Liver (tissue), 3 donors: Measurements from ENCODE around the gene ZRANB1.

ENCODE experiments used
- FOXA1 ChIP-seq: IDR thresholded peaks from 2 replicates; pipeline ENCODE4 v1.6.1; 2016; ENCODE audit warnings: antibody characterized with exemption
- GABPA ChIP-seq, 2 donors: IDR thresholded peaks in 1 of 2; conservative IDR thresholded peaks in 1 of 2; 2 replicates each; pipeline ENCODE4 v1.6.1; 2016; ENCODE audit warnings: antibody characterized with exemption in 2 of 2, mild to moderate bottlenecking in 1 of 2, moderate library complexity in 1 of 2
- JUND ChIP-seq, 2 donors: IDR thresholded peaks; 2 replicates each; pipeline ENCODE4 v1.6.1; 2016; ENCODE audit warnings: antibody characterized with exemption in 2 of 2
- NR2F2 ChIP-seq: IDR thresholded peaks from 2 replicates; pipeline ENCODE4 v1.6.1; 2016; ENCODE audit warnings: antibody characterized with exemption
- TAF1 ChIP-seq: conservative IDR thresholded peaks from 2 replicates; pipeline ENCODE4 v1.6.1; 2016; ENCODE audit warnings: antibody characterized with exemption, mild to moderate bottlenecking
- TF ChIP-seq, protein P1 (sequence below): fragments of 150-350 bp; IDR thresholded peaks from 2 replicates; pipeline ENCODE4 v1.5.1; 2017; ENCODE audit warnings: improper control_type of control experiment, low read depth, low read length; ENCODE audit not compliant: missing input control
- TF ChIP-seq, protein P2 (sequence below): IDR thresholded peaks from 2 replicates; pipeline ENCODE4 v1.6.1; 2016; ENCODE audit warnings: antibody characterized with exemption
- TF ChIP-seq, protein P3 (sequence below): IDR thresholded peaks from 2 replicates; pipeline ENCODE4 v1.6.1; 2016; ENCODE audit warnings: antibody characterized with exemption
- donor health status: healthy.
- donor health status: healthy.

DNA sequence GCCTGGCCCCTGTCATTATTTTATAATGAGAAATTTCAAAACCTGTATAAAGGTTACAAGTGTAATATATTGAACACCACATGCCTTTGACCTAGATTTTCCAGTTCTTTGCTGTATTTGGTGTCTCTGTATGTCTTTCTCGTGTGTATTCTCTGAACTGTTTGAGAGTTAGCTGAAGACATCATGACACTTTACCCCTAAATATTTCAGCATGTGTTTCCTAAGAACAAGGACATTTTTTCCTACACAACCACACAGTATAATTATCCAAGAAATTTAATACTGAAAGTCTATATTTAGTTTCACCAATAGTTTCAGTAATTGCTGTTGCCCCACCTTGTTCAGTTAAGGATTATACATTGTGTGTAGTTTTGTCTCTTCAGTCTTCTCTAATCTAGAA, 14.8 kb downstream of the ZRANB1 start:
- no peak for TF ChIP-seq JUND (IDR thresholded peaks at IDR 0.05)
- TF ChIP-seq TAF1 = no peak
- TF ChIP-seq, protein P1, sequence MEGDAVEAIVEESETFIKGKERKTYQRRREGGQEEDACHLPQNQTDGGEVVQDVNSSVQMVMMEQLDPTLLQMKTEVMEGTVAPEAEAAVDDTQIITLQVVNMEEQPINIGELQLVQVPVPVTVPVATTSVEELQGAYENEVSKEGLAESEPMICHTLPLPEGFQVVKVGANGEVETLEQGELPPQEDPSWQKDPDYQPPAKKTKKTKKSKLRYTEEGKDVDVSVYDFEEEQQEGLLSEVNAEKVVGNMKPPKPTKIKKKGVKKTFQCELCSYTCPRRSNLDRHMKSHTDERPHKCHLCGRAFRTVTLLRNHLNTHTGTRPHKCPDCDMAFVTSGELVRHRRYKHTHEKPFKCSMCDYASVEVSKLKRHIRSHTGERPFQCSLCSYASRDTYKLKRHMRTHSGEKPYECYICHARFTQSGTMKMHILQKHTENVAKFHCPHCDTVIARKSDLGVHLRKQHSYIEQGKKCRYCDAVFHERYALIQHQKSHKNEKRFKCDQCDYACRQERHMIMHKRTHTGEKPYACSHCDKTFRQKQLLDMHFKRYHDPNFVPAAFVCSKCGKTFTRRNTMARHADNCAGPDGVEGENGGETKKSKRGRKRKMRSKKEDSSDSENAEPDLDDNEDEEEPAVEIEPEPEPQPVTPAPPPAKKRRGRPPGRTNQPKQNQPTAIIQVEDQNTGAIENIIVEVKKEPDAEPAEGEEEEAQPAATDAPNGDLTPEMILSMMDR = no peak
- no peak for TF ChIP-seq NR2F2
- TF ChIP-seq GABPA (IDR thresholded peaks at IDR 0.05 in 1 of 2, conservative IDR thresholded peaks at IDR 0.05 in 1 of 2) = no peak
- TF ChIP-seq, protein P2, sequence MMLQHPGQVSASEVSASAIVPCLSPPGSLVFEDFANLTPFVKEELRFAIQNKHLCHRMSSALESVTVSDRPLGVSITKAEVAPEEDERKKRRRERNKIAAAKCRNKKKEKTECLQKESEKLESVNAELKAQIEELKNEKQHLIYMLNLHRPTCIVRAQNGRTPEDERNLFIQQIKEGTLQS = no peak
- no peak for TF ChIP-seq FOXA1
- TF ChIP-seq, protein P3, sequence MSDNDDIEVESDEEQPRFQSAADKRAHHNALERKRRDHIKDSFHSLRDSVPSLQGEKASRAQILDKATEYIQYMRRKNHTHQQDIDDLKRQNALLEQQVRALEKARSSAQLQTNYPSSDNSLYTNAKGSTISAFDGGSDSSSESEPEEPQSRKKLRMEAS = no peak
